Measurements from ENCODE around the gene SMG9.
A peak's percentile ranks its signal among the peaks of the same experiment; 100 is the strongest.

SMG9 gene, protein sequence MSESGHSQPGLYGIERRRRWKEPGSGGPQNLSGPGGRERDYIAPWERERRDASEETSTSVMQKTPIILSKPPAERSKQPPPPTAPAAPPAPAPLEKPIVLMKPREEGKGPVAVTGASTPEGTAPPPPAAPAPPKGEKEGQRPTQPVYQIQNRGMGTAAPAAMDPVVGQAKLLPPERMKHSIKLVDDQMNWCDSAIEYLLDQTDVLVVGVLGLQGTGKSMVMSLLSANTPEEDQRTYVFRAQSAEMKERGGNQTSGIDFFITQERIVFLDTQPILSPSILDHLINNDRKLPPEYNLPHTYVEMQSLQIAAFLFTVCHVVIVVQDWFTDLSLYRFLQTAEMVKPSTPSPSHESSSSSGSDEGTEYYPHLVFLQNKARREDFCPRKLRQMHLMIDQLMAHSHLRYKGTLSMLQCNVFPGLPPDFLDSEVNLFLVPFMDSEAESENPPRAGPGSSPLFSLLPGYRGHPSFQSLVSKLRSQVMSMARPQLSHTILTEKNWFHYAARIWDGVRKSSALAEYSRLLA

DNA sequence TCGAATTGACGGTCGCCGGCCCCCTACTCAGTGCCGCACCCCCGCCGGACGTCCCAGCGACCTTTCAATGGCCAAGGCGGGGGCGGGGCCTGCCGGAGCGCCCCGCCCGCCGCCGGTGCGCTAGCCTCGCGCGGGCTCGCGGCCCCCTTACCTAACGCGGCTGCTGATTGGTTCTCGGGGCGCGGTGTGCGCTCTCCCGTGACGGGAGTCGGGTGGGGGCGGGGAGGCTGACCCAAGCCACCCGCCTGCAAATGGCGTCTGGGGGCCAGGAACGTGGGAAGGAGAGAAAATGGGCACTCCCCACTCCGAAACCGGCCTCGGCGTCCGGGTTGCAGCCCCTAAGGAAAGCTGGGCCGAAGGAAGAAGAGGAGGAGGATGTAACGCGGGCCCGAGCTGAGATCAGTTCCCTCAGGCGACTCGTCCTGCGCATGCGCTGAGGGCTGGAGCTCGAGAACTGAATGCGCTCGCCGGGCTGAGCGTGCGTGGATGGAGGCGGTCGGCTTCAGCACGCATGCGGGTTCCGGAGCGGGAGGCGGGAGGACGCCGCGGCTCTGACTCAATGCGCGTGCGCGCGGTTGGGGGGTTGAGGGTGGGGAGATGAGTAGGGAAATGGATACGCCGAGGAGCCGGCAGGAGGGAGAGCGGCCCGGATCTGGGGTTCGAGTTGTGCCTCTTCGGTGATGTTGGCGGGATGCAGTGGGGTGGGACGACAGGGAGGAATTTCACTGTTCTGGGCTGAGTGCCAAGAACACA is at the start of gene SMG9:
Gene SMG9 (minus strand): TSS at position 460 of the 753 bp plus-strand sequence. CDS start 4,221 bp downstream, outside the sequence.
- Mint-ChIP-seq H3K27me3 (no peaks in the 10 kb centered on the region), H3K36me3 (peaks cover 13% of the 10 kb centered on the region), H3K4me3 (peak within 1 kb of the TSS; percentile 93), H3K27ac (peak within 1 kb of the TSS; percentile 99), H3K4me1 (peaks cover 46% of the 10 kb centered on the region), H3K9me3 (no peaks in the 10 kb centered on the region)
- DNase-seq (ENCODE audit: low spot score in 2 of 2) (peak; percentile 96 to 98), ATAC-seq (ENCODE audit: low read depth) (peak; percentile 68)

DNA sequence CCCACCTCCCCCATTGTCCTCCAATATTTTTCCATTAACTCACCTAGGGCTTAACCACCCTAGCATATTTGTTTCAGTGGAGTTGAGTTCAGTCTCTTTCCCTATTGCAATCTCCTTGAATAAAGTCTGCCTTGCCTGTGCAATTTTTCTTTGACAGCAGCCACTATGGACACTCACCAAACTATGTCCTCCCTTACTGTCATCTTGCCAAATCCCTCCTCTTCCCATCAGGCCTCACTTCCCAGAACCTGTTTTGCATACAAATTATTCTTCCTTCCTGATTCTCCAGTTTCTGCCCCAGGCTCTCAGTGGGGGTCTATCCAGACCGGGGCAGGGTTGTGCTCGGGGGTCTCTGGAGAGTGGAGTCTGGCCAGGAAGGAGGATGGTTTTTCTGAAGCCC is 49.7 kb upstream of the SMG9 start:
- H3K36me3 Mint-ChIP-seq, result no peaks in the 10 kb centered on the region
- H3K27me3 Mint-ChIP-seq, result peaks cover 18% of the 10 kb centered on the region
- no peaks in the 10 kb centered on the region for H3K9me3 Mint-ChIP-seq
- H3K27ac Mint-ChIP-seq, result no peak overlapping the region
- no peak for ATAC-seq (ENCODE audit: low read depth)
- H3K4me3 Mint-ChIP-seq, result no peak overlapping the region
- H3K4me1 Mint-ChIP-seq, result peaks cover 2% of the 10 kb centered on the region
- DNase-seq (ENCODE audit: low spot score in 2 of 2), result no peak

DNA sequence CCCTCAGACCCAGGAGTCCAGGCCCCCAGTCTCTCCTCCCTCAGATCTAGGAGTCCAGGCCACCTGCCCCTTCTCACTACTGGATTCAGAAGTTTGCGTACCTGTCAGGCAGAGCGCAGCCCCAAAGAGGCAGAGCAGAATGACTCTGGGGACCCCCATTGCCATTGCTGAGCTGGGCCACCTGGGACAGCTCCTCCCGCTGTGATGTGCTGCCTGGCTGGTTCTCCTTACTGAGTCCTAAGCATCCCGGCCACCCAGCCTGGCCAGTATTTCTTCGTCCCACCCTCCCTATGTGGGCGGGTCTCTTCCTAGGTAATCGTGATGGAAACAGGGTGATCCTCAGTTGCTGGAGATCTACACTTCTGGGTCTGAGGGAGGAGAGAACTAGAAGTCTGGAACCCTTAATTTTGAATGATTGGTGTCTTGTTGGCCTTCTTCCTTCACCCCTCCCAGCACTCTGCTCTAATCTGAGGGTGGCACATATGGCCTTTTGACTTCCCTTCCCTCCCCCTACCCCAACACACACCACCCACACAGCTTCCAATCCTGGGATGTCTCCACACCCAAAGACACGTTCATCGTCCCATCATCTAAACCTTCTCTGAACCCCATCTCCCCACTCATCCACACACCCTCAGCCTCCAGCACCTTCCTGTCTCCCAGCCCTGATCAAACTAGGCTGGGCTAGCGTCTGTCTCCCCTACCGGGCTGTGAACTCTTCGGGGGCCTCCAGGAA is 47.6 kb upstream of the SMG9 start, which contains the start of gene LYPD5:
Gene LYPD5 (minus strand): TSS at position 232 of the 736 bp plus-strand sequence. CDS start 67 bp downstream, at position 165.
- no peak for DNase-seq (ENCODE audit: low spot score in 2 of 2)
- Mint-ChIP-seq H3K27ac (no peak within 1 kb of the TSS), H3K27me3 (peaks cover 28% of the 10 kb centered on the region), H3K9me3 (no peaks in the 10 kb centered on the region), H3K4me1 (peaks cover 13% of the 10 kb centered on the region), H3K4me3 (no peak within 1 kb of the TSS), H3K36me3 (no peaks in the 10 kb centered on the region)
- no peak for ATAC-seq (ENCODE audit: low read depth)

DNA sequence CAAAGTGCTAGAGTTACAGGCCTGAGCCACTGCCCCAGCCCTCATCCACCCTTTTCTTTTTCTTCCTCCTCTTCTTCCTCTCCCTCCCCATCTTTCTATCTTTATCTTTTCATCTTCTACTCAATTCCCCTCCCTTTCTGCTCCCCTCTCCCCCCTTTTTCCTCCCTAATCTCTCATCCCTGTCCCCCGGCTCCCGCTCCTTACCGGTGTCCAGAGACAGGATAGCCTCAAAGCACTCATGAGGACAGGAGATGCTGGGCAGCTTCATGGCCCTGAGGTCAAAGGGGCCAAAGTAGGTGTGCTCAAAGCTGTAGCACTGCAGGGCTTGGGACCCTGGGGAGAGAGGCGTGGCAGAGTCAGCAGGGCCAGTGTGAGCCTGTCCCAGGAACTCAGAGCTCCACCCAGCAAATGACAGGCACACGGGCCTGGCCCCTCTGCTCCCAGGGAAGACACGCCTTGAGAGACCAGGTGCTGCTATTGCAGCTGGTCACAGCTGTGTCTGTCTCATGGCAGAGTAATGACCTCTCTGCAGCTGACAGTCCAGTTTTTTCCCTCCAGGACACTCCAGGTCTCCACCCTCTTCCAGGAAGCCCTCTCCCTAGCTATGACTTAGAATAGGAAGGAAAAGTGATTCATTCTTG is 44.9 kb upstream of the SMG9 start:
- Mint-ChIP-seq H3K27ac (no peak overlapping the region), H3K9me3 (peaks cover 3% of the 10 kb centered on the region), H3K4me1 (peaks cover 13% of the 10 kb centered on the region), H3K36me3 (no peaks in the 10 kb centered on the region), H3K4me3 (peak overlapping the region; percentile 79), H3K27me3 (peaks cover 36% of the 10 kb centered on the region)
- ATAC-seq (ENCODE audit: low read depth) (no peak), DNase-seq (ENCODE audit: low spot score in 2 of 2) (no peak)

DNA sequence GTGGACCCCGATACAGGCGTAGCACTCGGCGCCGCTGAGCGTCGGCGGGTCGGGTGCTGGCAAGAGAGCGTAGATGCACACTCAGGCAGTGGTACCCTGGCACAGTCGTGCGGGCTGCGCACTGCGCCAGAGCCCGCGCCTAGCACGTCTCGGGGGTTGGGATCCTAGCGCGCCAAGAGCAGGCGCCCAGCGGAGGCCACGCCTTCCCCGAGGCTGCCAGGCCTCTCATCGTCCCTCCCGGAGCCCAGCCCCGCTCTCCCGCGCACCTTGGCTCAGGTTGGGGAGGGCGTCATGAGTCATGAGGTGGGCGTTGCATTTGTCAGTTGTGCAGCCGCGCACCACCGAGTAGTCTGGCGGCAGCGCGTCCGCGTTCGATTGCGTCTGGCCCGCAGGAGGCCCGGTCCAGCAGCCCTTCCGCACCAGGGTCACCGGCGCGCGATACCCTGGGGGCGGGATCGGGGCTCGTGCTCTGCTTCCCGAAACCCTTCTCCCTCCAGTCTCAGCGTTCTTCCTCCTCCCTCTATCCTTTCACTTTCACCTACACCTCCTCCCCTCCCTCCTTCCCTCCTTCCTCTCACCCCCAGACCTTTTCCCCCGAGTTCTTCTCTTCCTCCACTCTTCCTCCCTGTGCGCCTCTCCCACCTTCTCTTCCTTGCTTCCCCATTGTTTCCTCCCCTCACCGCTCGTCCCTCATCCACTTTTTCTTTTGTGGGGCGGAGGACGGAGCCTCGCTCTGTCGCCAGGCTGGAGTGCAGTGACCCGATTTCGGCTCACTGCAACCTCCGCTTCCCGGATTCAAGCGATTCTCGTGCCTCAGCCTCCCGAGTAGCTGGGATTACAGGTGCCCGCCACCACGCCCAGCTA is 44.0 kb upstream of the SMG9 start:
- peaks cover 36% of the 10 kb centered on the region for H3K27me3 Mint-ChIP-seq
- H3K4me3 Mint-ChIP-seq, result peak overlapping the region; percentile 79
- H3K4me1 Mint-ChIP-seq, result peaks cover 13% of the 10 kb centered on the region
- ATAC-seq (ENCODE audit: low read depth) (peak; percentile 53), DNase-seq (ENCODE audit: low spot score in 2 of 2) (no peak)
- H3K27ac Mint-ChIP-seq, result no peak overlapping the region
- H3K9me3 Mint-ChIP-seq, result peaks cover 3% of the 10 kb centered on the region
- no peaks in the 10 kb centered on the region for H3K36me3 Mint-ChIP-seq

DNA sequence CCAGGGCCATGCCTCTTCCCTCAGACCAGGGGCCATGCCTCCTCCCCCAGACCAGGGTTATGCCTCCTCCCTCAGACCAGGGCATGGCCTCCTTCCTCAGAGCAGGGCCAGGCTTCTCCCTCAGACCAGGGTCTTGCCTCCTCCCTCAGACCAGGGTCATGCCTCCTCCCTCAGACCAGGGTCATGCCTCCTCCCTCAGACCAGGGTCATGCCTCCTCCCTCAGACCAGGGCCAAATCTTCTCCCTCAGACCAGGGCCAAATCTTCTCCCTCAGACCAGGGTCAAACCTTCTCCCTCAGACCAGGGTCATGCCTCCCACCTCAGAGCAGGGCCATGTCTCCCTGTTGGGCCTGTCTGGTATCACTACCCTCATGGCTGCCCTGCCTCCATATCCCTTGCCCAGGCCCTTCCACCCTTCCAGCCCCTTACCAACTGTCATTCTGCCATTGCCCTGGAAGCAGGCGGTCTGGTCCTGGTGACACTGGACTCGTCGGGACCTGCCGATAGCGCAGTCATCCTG is 43.3 kb upstream of the SMG9 start:
- H3K9me3 Mint-ChIP-seq, result peaks cover 3% of the 10 kb centered on the region
- ATAC-seq (ENCODE audit: low read depth) (no peak), DNase-seq (ENCODE audit: low spot score in 2 of 2) (no peak)
- peaks cover 13% of the 10 kb centered on the region for H3K4me1 Mint-ChIP-seq
- H3K36me3 Mint-ChIP-seq, result no peaks in the 10 kb centered on the region
- H3K27ac Mint-ChIP-seq, result no peak overlapping the region
- H3K27me3 Mint-ChIP-seq, result peaks cover 36% of the 10 kb centered on the region
- peak overlapping the region; percentile 79 for H3K4me3 Mint-ChIP-seq

DNA sequence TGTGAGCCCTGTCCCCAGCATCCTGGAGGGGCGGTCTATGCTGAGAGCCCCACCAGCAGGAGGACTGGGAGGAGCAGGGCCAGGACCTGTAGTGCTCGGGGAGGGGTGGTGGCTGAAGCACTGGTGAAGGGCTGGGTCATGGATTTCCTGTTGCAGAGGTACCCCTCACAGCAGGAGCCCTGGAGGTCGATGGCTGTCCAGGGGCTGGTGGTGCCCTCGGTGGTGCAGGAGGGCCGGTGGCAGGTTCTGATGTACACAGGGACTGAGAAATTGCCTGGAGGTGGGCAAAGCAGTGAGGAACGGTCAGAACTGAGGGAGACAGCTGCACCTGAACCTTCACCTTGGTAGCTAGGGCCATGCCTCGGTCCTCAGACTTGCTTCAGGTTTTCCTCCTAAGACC is 42.8 kb upstream of the SMG9 start:
- DNase-seq (ENCODE audit: low spot score in 2 of 2) (no peak), ATAC-seq (ENCODE audit: low read depth) (no peak)
- H3K27me3 Mint-ChIP-seq, result peaks cover 36% of the 10 kb centered on the region
- H3K9me3 Mint-ChIP-seq, result peaks cover 3% of the 10 kb centered on the region
- H3K4me3 Mint-ChIP-seq, result peak overlapping the region; percentile 59
- peaks cover 13% of the 10 kb centered on the region for H3K4me1 Mint-ChIP-seq
- H3K36me3 Mint-ChIP-seq, result no peaks in the 10 kb centered on the region
- H3K27ac Mint-ChIP-seq, result no peak overlapping the region

DNA sequence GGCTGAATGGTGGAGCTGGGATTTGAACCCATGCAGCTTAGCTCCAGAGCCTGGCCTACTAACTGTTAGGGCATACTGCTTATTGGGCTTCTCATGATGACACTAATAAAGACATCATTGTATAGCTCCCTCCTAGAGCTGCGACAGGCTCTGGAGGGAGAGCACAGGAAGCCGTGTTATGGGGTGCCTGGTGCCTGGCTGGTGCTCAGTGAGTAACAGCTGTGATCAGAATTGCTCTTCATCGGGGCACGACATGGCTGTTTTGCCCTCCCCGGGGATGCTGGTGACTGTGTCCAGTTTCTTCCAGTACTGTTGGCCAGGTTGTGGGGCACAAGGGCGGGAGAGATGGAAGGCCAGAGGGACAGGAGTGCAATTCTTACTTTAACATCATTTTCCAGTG is 42.4 kb upstream of the SMG9 start:
- peaks cover 13% of the 10 kb centered on the region for H3K4me1 Mint-ChIP-seq
- peaks cover 36% of the 10 kb centered on the region for H3K27me3 Mint-ChIP-seq
- ATAC-seq (ENCODE audit: low read depth), result no peak
- no peak for DNase-seq (ENCODE audit: low spot score in 2 of 2)
- H3K36me3 Mint-ChIP-seq, result no peaks in the 10 kb centered on the region
- no peak overlapping the region for H3K27ac Mint-ChIP-seq
- H3K9me3 Mint-ChIP-seq, result peaks cover 3% of the 10 kb centered on the region
- peak overlapping the region; percentile 59 for H3K4me3 Mint-ChIP-seq

DNA sequence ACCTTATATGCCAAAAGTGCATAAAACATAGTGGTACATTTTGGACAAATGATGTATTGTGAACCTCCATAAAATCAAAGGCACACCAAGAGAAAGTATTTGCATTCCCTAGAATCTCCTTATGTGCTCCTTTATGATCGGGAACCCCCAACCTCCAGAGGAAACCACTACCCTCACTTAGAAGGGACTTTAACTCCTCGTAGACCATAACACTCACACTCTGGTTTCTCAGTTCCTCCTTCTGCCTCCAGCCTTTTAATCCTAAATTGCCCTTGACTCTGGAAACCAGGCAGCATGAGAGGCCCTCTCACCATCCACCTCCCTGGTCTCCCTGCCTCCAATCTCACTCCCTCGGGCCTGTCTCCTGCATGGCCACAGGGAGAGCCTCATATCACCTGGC is 35.8 kb upstream of the SMG9 start:
- DNase-seq (ENCODE audit: low spot score in 2 of 2) (no peak), ATAC-seq (ENCODE audit: low read depth) (no peak)
- Mint-ChIP-seq H3K36me3 (no peaks in the 10 kb centered on the region), H3K27ac (no peak overlapping the region), H3K4me1 (no peaks in the 10 kb centered on the region), H3K4me3 (no peak overlapping the region), H3K9me3 (no peaks in the 10 kb centered on the region), H3K27me3 (peaks cover 8% of the 10 kb centered on the region)

DNA sequence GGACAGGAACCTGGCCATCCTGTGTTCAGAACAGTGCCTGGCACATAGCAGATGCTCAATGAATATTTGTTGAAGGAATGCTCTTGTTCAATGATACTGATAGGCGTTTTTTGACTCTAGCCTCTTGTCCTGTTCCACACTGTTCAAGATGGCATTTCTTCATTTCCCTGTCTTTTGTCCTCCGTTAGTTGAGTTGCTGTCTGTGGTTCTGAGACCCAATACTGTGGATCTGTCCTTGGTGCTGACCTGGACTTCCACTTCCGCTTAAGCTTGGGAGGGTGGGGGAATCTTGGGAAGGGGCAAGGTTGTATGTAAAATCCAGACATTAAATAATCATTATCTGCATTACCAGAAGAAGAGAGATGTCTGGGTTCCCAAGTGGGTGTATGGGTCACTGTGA is 34.3 kb upstream of the SMG9 start:
- no peak overlapping the region for H3K4me3 Mint-ChIP-seq
- H3K27ac Mint-ChIP-seq, result no peak overlapping the region

DNA sequence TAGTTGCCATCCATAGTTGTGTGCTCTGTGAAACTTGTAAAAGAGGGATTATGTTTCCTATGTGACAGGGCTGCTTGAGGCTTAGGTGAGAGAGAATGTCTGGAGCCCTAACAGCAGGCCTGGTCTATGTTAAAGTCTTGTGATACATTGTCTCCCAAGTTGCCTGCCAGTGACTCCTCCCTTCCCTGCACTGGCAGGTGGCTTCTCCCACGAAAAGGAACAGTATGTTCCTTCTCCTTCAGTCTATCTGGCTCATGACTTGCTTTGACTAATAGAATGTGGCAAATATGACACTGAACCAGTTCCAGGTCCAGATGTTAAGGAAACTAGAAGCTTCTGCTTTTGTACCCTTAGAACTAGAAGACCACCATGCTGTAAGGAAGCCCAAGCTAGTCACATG is 31.9 kb upstream of the SMG9 start:
- no peaks in the 10 kb centered on the region for H3K9me3 Mint-ChIP-seq
- H3K27ac Mint-ChIP-seq, result no peak overlapping the region
- DNase-seq (ENCODE audit: low spot score in 2 of 2) (no peak), ATAC-seq (ENCODE audit: low read depth) (no peak)
- H3K27me3 Mint-ChIP-seq, result peaks cover 3% of the 10 kb centered on the region
- no peak overlapping the region for H3K4me3 Mint-ChIP-seq
- no peaks in the 10 kb centered on the region for H3K36me3 Mint-ChIP-seq
- H3K4me1 Mint-ChIP-seq, result peaks cover 25% of the 10 kb centered on the region

More for the DNA sequence above, 34.3 kb upstream of the SMG9 start:
- DNase-seq (ENCODE audit: low spot score in 2 of 2) (no peak), ATAC-seq (ENCODE audit: low read depth) (no peak)
- Mint-ChIP-seq H3K27me3 (peaks cover 6% of the 10 kb centered on the region), H3K9me3 (no peaks in the 10 kb centered on the region), H3K4me1 (peaks cover 8% of the 10 kb centered on the region), H3K36me3 (no peaks in the 10 kb centered on the region)

DNA sequence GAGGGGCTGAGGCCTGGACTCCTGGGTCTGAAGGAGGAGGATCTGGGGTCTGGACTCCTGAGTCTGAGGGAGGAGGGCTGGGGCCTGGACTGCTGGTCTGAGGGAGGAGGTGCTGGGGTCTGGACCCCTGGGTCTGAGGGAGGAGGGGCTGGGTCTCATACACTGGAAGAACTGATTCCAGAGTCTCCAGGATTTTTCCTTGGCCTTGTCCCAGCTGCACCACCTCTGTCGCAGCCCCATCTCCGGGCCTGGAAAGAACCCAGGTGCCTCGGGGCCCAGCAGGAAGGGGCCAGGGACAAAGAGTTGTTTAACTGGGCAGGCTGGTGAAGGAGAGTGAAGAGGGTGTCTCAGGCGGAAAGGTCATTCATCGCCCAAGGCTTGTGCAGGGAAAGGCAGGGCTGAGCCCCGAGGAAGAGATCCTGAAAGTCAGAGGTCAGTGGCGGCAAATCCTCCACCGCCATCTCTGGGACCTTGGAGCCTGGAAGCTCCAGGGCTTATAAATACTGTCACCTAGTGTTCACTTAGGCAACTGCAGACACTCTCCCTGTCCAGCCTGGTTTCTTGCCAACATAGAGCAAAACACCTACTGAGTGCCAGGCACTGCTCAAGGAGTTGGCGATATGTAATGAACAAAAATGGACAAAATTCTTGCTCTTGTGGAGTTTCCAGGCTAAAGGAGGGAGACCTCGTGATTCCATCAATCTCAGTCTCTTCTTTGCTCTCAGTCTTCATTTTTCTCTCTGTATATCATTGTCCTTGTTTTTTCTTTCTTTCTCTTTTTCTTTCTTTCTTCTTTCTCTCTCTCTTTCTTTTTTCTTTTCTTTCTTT is 30.4 kb upstream of the SMG9 start:
- DNase-seq (ENCODE audit: low spot score in 2 of 2) (peak; percentile 60 to 64), ATAC-seq (ENCODE audit: low read depth) (no peak)
- peak overlapping the region; percentile 94 for H3K27ac Mint-ChIP-seq
- peaks cover 36% of the 10 kb centered on the region for H3K4me1 Mint-ChIP-seq
- H3K27me3 Mint-ChIP-seq, result peaks cover 3% of the 10 kb centered on the region
- H3K9me3 Mint-ChIP-seq, result no peaks in the 10 kb centered on the region
- H3K4me3 Mint-ChIP-seq, result peak overlapping the region; percentile 51
- peaks cover 2% of the 10 kb centered on the region for H3K36me3 Mint-ChIP-seq
